ENCODE data around the gene EEF1AKMT1. TPM values are rescaled to one million over a fixed set of nuclear protein-coding genes. Genes with fewer than 3 reads are reported as not detected.

Gene EEF1AKMT1
- total RNA-seq, 1 donor from 2014 or later: 6.9 TPM

- Histone ChIP-seq H3K4me3 (no peak overlapping the region), H3K27me3 (no peaks in the 10 kb centered on the region), H3K36me3 (no peaks in the 10 kb centered on the region), H3K27ac (no peak overlapping the region), H3K4me1 (no peaks in the 10 kb centered on the region), H3K9me3 (no peaks in the 10 kb centered on the region)
- DNase-seq (ENCODE audit: extremely low spot score in 2 of 2): no peak
- intact Hi-C loops (cut with DNase I): no loop called here
- no peak for TF ChIP-seq POLR2AphosphoS5 (IDR thresholded peaks at IDR 0.05; ENCODE audit: insufficient read depth in 1 of 2, low read depth in 1 of 2)
- TF ChIP-seq POLR2A (IDR thresholded peaks at IDR 0.05): no peak
- TF ChIP-seq, protein P1, sequence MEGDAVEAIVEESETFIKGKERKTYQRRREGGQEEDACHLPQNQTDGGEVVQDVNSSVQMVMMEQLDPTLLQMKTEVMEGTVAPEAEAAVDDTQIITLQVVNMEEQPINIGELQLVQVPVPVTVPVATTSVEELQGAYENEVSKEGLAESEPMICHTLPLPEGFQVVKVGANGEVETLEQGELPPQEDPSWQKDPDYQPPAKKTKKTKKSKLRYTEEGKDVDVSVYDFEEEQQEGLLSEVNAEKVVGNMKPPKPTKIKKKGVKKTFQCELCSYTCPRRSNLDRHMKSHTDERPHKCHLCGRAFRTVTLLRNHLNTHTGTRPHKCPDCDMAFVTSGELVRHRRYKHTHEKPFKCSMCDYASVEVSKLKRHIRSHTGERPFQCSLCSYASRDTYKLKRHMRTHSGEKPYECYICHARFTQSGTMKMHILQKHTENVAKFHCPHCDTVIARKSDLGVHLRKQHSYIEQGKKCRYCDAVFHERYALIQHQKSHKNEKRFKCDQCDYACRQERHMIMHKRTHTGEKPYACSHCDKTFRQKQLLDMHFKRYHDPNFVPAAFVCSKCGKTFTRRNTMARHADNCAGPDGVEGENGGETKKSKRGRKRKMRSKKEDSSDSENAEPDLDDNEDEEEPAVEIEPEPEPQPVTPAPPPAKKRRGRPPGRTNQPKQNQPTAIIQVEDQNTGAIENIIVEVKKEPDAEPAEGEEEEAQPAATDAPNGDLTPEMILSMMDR (IDR thresholded peaks at IDR 0.05): no peak
Measured at GRCh38 chr13:20686863-20687579, 86.7 kb downstream of the EEF1AKMT1 start.

GRCh38 chr13:20686167-20686566 lies 87.6 kb downstream of the EEF1AKMT1 start:
- no peak for TF ChIP-seq POLR2A (IDR thresholded peaks at IDR 0.05)
- TF ChIP-seq, protein P1 (IDR thresholded peaks at IDR 0.05): no peak
- TF ChIP-seq POLR2AphosphoS5 (IDR thresholded peaks at IDR 0.05; ENCODE audit: insufficient read depth in 1 of 2, low read depth in 1 of 2): no peak
- Histone ChIP-seq H3K27me3 (no peaks in the 10 kb centered on the region), H3K27ac (no peak overlapping the region), H3K36me3 (no peaks in the 10 kb centered on the region), H3K9me3 (no peaks in the 10 kb centered on the region), H3K4me3 (no peak overlapping the region), H3K4me1 (no peaks in the 10 kb centered on the region)
- no peak for DNase-seq (ENCODE audit: extremely low spot score in 2 of 2)
- intact Hi-C loops (cut with DNase I): no loop called here

GRCh38 chr13:20685092-20685491 lies 88.7 kb downstream of the EEF1AKMT1 start:
- Histone ChIP-seq H3K9me3 (no peaks in the 10 kb centered on the region), H3K4me3 (no peak overlapping the region), H3K4me1 (no peaks in the 10 kb centered on the region), H3K27me3 (no peaks in the 10 kb centered on the region), H3K27ac (no peak overlapping the region), H3K36me3 (no peaks in the 10 kb centered on the region)
- DNase-seq (ENCODE audit: extremely low spot score in 2 of 2): no peak
- intact Hi-C loops (cut with DNase I): no loop called here
- TF ChIP-seq, protein P1 (IDR thresholded peaks at IDR 0.05): no peak
- TF ChIP-seq POLR2A (IDR thresholded peaks at IDR 0.05) (no peak), POLR2AphosphoS5 (IDR thresholded peaks at IDR 0.05; ENCODE audit: insufficient read depth in 1 of 2, low read depth in 1 of 2) (no peak)

- H3K4me3 ChIP-seq: no peak overlapping the region
- no peak for DNase-seq (ENCODE audit: extremely low spot score in 2 of 2)
- H3K36me3 ChIP-seq: no peaks in the 10 kb centered on the region
- intact Hi-C loops (cut with DNase I): no loop called here
- H3K4me1 ChIP-seq: no peaks in the 10 kb centered on the region
- no peaks in the 10 kb centered on the region for H3K27me3 ChIP-seq
- no peak overlapping the region for H3K27ac ChIP-seq
- H3K9me3 ChIP-seq: no peaks in the 10 kb centered on the region
- TF ChIP-seq POLR2AphosphoS5 (IDR thresholded peaks at IDR 0.05; ENCODE audit: insufficient read depth in 1 of 2, low read depth in 1 of 2) (no peak), POLR2A (IDR thresholded peaks at IDR 0.05) (no peak)
- TF ChIP-seq, protein P1 (IDR thresholded peaks at IDR 0.05): no peak
Measured at GRCh38 chr13:20684546-20684945, 89.2 kb downstream of the EEF1AKMT1 start.

DNA sequence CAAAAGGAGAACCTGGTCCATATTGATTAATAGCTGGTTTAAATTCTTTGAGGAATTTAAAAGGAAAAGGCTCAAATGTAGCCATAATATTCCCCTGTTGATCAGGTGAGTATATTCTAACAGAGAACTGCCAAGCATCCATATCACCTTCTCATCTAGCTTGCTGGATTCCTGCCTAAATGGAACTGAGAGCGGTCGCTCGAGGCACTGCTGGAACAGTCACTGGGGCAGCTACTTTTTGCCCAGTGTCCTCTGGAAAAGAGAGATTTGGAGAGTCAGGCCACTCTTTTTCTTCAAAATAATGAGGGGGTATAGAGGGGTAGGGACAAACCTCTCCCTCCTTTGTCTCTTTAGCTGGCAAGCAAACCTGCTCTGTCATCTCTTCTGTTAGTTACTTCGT lies 89.7 kb downstream of the EEF1AKMT1 start:
- H3K27ac ChIP-seq: no peak overlapping the region
- DNase-seq (ENCODE audit: extremely low spot score in 2 of 2): no peak
- H3K4me1 ChIP-seq: no peaks in the 10 kb centered on the region
- no peaks in the 10 kb centered on the region for H3K9me3 ChIP-seq
- H3K36me3 ChIP-seq: no peaks in the 10 kb centered on the region
- no peak for TF ChIP-seq POLR2A (IDR thresholded peaks at IDR 0.05)
- TF ChIP-seq, protein P1 (IDR thresholded peaks at IDR 0.05): no peak
- TF ChIP-seq POLR2AphosphoS5 (IDR thresholded peaks at IDR 0.05; ENCODE audit: insufficient read depth in 1 of 2, low read depth in 1 of 2): no peak
- H3K27me3 ChIP-seq: no peaks in the 10 kb centered on the region
- intact Hi-C loops (cut with DNase I): no loop called here
- no peak overlapping the region for H3K4me3 ChIP-seq

Measured in vagina (tissue), 2 donors.